ENCODE results near the gene SENP5.

The SENP5 gene

GRCh38 chr3:196970547-196971093 lies 102.9 kb downstream of the SENP5 start:
- Histone ChIP-seq H3K4me3 (ENCODE audit: low read depth, low read length) (no peak overlapping the region), H3K9ac (ENCODE audit: low read depth, low read length) (no peak overlapping the region), H3K4me1 (ENCODE audit: control insufficient read depth, insufficient read depth, low read length) (no peaks in the 10 kb centered on the region; the same call in 1 of the 2 replicates), H3K36me3 (ENCODE audit: control insufficient read depth, insufficient read depth, low read length) (no peaks in the 10 kb centered on the region), H3K27me3 (ENCODE audit: control insufficient read depth, insufficient read depth, low read length) (peaks cover 60% of the 10 kb centered on the region), H3K27ac (ENCODE audit: low read depth, low read length) (no peak overlapping the region), H3K9me3 (ENCODE audit: control insufficient read depth, insufficient read depth, low read length) (peaks cover 4% of the 10 kb centered on the region; the same call in 1 of the 2 replicates)

GRCh38 chr3:196971094-196971698 lies 103.5 kb downstream of the SENP5 start:
- no peak overlapping the region for H3K4me3 ChIP-seq (ENCODE audit: low read depth, low read length)
- H3K9ac ChIP-seq (ENCODE audit: low read depth, low read length), result no peak overlapping the region
- H3K4me1 ChIP-seq (ENCODE audit: control insufficient read depth, insufficient read depth, low read length), result no peaks in the 10 kb centered on the region; the same call in 1 of the 2 replicates
- no peak overlapping the region for H3K27ac ChIP-seq (ENCODE audit: low read depth, low read length)
- peaks cover 4% of the 10 kb centered on the region; the same call in 1 of the 2 replicates for H3K9me3 ChIP-seq (ENCODE audit: control insufficient read depth, insufficient read depth, low read length)
- no peaks in the 10 kb centered on the region for H3K36me3 ChIP-seq (ENCODE audit: control insufficient read depth, insufficient read depth, low read length)
- H3K27me3 ChIP-seq (ENCODE audit: control insufficient read depth, insufficient read depth, low read length), result peaks cover 54% of the 10 kb centered on the region

GRCh38 chr3:196974661-196975060 lies 106.9 kb downstream of the SENP5 start:
- H3K27ac ChIP-seq (ENCODE audit: low read depth, low read length), result no peak overlapping the region
- no peaks in the 10 kb centered on the region for H3K4me1 ChIP-seq (ENCODE audit: control insufficient read depth, insufficient read depth, low read length)
- H3K9ac ChIP-seq (ENCODE audit: low read depth, low read length), result no peak overlapping the region
- no peaks in the 10 kb centered on the region for H3K36me3 ChIP-seq (ENCODE audit: control insufficient read depth, insufficient read depth, low read length)
- peaks cover 4% of the 10 kb centered on the region; the same call in 1 of the 2 replicates for H3K9me3 ChIP-seq (ENCODE audit: control insufficient read depth, insufficient read depth, low read length)
- peaks cover 20% of the 10 kb centered on the region for H3K27me3 ChIP-seq (ENCODE audit: control insufficient read depth, insufficient read depth, low read length)
- no peak overlapping the region for H3K4me3 ChIP-seq (ENCODE audit: low read depth, low read length)

GRCh38 chr3:196975349-196975748 lies 107.6 kb downstream of the SENP5 start:
- H3K9ac ChIP-seq (ENCODE audit: low read depth, low read length), result no peak overlapping the region

GRCh38 chr3:196976941-196977340 lies 109.2 kb downstream of the SENP5 start:
- Histone ChIP-seq H3K4me1 (ENCODE audit: control insufficient read depth, insufficient read depth, low read length) (no peaks in the 10 kb centered on the region), H3K9me3 (ENCODE audit: control insufficient read depth, insufficient read depth, low read length) (no peaks in the 10 kb centered on the region; the same call in 1 of the 2 replicates)

More at GRCh38 chr3:196975349-196975748, 107.6 kb downstream of the SENP5 start:
- Histone ChIP-seq H3K27me3 (ENCODE audit: control insufficient read depth, insufficient read depth, low read length) (peaks cover 13% of the 10 kb centered on the region), H3K4me3 (ENCODE audit: low read depth, low read length) (no peak overlapping the region), H3K27ac (ENCODE audit: low read depth, low read length) (no peak overlapping the region), H3K4me1 (ENCODE audit: control insufficient read depth, insufficient read depth, low read length) (no peaks in the 10 kb centered on the region), H3K36me3 (ENCODE audit: control insufficient read depth, insufficient read depth, low read length) (no peaks in the 10 kb centered on the region), H3K9me3 (ENCODE audit: control insufficient read depth, insufficient read depth, low read length) (peaks cover 4% of the 10 kb centered on the region; the same call in 1 of the 2 replicates)

GRCh38 chr3:196979545-196979944 lies 111.8 kb downstream of the SENP5 start:
- Histone ChIP-seq H3K27me3 (ENCODE audit: control insufficient read depth, insufficient read depth, low read length) (no peaks in the 10 kb centered on the region), H3K9me3 (ENCODE audit: control insufficient read depth, insufficient read depth, low read length) (0 out of 2 replicates have a peak, but pooled peaks cover 5% of the 10 kb centered on the region), H3K4me3 (ENCODE audit: low read depth, low read length) (no peak overlapping the region), H3K4me1 (ENCODE audit: control insufficient read depth, insufficient read depth, low read length) (no peaks in the 10 kb centered on the region), H3K27ac (ENCODE audit: low read depth, low read length) (no peak overlapping the region), H3K9ac (ENCODE audit: low read depth, low read length) (no peak overlapping the region), H3K36me3 (ENCODE audit: control insufficient read depth, insufficient read depth, low read length) (no peaks in the 10 kb centered on the region)

More at GRCh38 chr3:196976941-196977340, 109.2 kb downstream of the SENP5 start:
- no peak overlapping the region for H3K9ac ChIP-seq (ENCODE audit: low read depth, low read length)
- H3K27ac ChIP-seq (ENCODE audit: low read depth, low read length), result no peak overlapping the region
- H3K4me3 ChIP-seq (ENCODE audit: low read depth, low read length), result no peak overlapping the region
- no peaks in the 10 kb centered on the region for H3K36me3 ChIP-seq (ENCODE audit: control insufficient read depth, insufficient read depth, low read length)
- no peaks in the 10 kb centered on the region for H3K27me3 ChIP-seq (ENCODE audit: control insufficient read depth, insufficient read depth, low read length)

GRCh38 chr3:196981657-196982056 lies 113.9 kb downstream of the SENP5 start:
- H3K27ac ChIP-seq (ENCODE audit: low read depth, low read length), result no peak overlapping the region
- H3K36me3 ChIP-seq (ENCODE audit: control insufficient read depth, insufficient read depth, low read length), result no peaks in the 10 kb centered on the region
- 0 out of 2 replicates have a peak, but pooled peaks cover 5% of the 10 kb centered on the region for H3K9me3 ChIP-seq (ENCODE audit: control insufficient read depth, insufficient read depth, low read length)
- H3K4me3 ChIP-seq (ENCODE audit: low read depth, low read length), result no peak overlapping the region
- H3K9ac ChIP-seq (ENCODE audit: low read depth, low read length), result no peak overlapping the region
- H3K4me1 ChIP-seq (ENCODE audit: control insufficient read depth, insufficient read depth, low read length), result no peaks in the 10 kb centered on the region
- no peaks in the 10 kb centered on the region for H3K27me3 ChIP-seq (ENCODE audit: control insufficient read depth, insufficient read depth, low read length)

GRCh38 chr3:196983186-196983585 lies 115.5 kb downstream of the SENP5 start:
- H3K9ac ChIP-seq (ENCODE audit: low read depth, low read length), result no peak overlapping the region
- no peak overlapping the region for H3K27ac ChIP-seq (ENCODE audit: low read depth, low read length)
- H3K9me3 ChIP-seq (ENCODE audit: control insufficient read depth, insufficient read depth, low read length), result 0 out of 2 replicates have a peak, but pooled peaks cover 5% of the 10 kb centered on the region
- H3K4me1 ChIP-seq (ENCODE audit: control insufficient read depth, insufficient read depth, low read length), result no peaks in the 10 kb centered on the region
- H3K27me3 ChIP-seq (ENCODE audit: control insufficient read depth, insufficient read depth, low read length), result no peaks in the 10 kb centered on the region
- H3K36me3 ChIP-seq (ENCODE audit: control insufficient read depth, insufficient read depth, low read length), result no peaks in the 10 kb centered on the region
- no peak overlapping the region for H3K4me3 ChIP-seq (ENCODE audit: low read depth, low read length)
